ENCODE results near the gene HOXA2. TPM values are rescaled to one million over a fixed set of nuclear protein-coding genes. Genes with fewer than 3 reads are reported as not detected.
A peak's percentile ranks its signal among the peaks of the same experiment; 100 is the strongest.

Gene HOXA2
- total and polyA plus RNA-seq, 4 donors = 0.05 to 0.13 (median 0.08) TPM

DNA sequence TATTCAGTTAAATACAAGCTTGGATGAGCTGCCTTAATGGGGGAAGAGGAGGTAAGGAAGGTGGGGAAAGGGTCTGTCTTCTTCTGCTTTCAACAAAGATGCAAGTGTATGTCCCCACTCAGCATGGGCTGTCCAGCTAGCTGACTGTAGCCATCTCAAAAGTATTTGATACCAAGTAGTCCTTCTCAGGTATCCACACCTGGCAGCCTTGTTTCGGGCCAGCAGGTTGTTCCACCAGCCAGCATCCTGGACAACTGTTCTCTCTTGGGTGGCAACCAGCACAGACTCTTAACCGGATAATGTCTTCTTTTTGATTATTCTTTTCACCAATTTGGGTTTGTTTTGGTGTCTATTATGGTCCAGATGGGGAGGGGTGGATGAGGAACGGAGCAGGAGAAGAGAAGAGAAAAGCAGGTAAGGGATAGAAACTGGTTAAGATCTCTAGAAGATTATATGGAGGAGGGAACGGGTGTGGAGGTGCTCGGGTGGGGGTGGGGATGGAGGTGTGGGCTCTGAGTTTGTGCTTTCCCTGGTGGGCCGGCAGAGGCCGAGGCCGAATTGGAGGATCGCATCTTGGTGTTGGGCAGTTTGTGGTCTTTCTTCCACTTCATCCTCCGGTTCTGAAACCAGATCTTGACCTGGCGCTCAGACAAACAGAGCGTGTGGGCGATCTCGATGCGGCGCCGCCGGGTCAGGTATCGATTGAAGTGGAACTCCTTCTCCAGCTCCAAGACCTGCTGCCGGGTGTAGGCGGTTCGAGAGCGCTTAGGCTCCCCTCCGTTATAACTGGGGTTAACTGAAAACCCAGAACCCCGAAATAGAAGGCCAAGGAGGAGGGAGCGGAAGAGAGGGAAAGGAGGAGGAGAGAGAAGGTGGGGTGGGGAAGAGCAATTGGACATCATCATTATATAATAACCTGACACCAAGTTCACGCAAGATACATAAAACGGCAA is 26.6 kb upstream of the HOXA2 start:
- H3K9ac ChIP-seq (ENCODE audit: low read depth in 1 of 2, low read length in 2 of 2) = no peak overlapping the region
- WGBS = 34% methylated on average over 28 of the region's 28 CpGs
- H3K4me3 ChIP-seq (ENCODE audit: low read depth in 1 of 3, low read length in 3 of 3) = peak overlapping the region in 1 of 3 donors; percentile 57
- no peak for DNase-seq (ENCODE audit: low spot score)
- peaks cover 0 to 9% (median 1%) of the 10 kb centered on the region in 4 donors for H3K4me1 ChIP-seq (ENCODE audit: control insufficient read depth in 4 of 4, insufficient read depth in 4 of 4, low read length in 3 of 4)
- no peak for TF ChIP-seq RXRA (IDR thresholded peaks at IDR 0.05)
- TF ChIP-seq FOXA1 (IDR thresholded peaks at IDR 0.05) = no peak
- TF ChIP-seq MAX (IDR thresholded peaks at IDR 0.05) = no peak
- no peak for TF ChIP-seq HNF4G (IDR thresholded peaks at IDR 0.05)
- TF ChIP-seq YY1 (IDR thresholded peaks at IDR 0.05) = no peak
- TF ChIP-seq SP1 (IDR thresholded peaks at IDR 0.05) = no peak
- no peak for TF ChIP-seq RAD21 (IDR thresholded peaks at IDR 0.05)
- TF ChIP-seq JUND (IDR thresholded peaks at IDR 0.05) = no peak
- no peak for TF ChIP-seq NR2F2 (IDR thresholded peaks at IDR 0.05)
- no peak for TF ChIP-seq TAF1 (conservative IDR thresholded peaks at IDR 0.05)
- no peak for TF ChIP-seq FOXA2 (IDR thresholded peaks at IDR 0.05)
- no peak for TF ChIP-seq CTCF (IDR thresholded peaks at IDR 0.05; ENCODE audit: low read depth, low read length, missing input control)
- TF ChIP-seq REST (IDR thresholded peaks at IDR 0.05) = no peak
- no peak for TF ChIP-seq HNF4A (conservative IDR thresholded peaks at IDR 0.05)
- TF ChIP-seq, protein P1, sequence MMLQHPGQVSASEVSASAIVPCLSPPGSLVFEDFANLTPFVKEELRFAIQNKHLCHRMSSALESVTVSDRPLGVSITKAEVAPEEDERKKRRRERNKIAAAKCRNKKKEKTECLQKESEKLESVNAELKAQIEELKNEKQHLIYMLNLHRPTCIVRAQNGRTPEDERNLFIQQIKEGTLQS (IDR thresholded peaks at IDR 0.05) = no peak
- TF ChIP-seq, protein P2, sequence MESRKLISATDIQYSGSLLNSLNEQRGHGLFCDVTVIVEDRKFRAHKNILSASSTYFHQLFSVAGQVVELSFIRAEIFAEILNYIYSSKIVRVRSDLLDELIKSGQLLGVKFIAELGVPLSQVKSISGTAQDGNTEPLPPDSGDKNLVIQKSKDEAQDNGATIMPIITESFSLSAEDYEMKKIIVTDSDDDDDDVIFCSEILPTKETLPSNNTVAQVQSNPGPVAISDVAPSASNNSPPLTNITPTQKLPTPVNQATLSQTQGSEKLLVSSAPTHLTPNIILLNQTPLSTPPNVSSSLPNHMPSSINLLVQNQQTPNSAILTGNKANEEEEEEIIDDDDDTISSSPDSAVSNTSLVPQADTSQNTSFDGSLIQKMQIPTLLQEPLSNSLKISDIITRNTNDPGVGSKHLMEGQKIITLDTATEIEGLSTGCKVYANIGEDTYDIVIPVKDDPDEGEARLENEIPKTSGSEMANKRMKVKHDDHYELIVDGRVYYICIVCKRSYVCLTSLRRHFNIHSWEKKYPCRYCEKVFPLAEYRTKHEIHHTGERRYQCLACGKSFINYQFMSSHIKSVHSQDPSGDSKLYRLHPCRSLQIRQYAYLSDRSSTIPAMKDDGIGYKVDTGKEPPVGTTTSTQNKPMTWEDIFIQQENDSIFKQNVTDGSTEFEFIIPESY (IDR thresholded peaks at IDR 0.05) = no peak
- no peak for TF ChIP-seq EGR1 (IDR thresholded peaks at IDR 0.05; ENCODE audit: low read depth in 2 of 2)
- TF ChIP-seq GABPA (IDR thresholded peaks at IDR 0.05 in 1 of 2, conservative IDR thresholded peaks at IDR 0.05 in 1 of 2) = no peak
- H3K36me3 ChIP-seq (ENCODE audit: control insufficient read depth in 4 of 4, insufficient read depth in 3 of 4, low read depth in 1 of 4, low read length in 3 of 4) = no peaks in the 10 kb centered on the region
- peaks cover 0 to 3% (median under 1%) of the 10 kb centered on the region in 4 donors for H3K9me3 ChIP-seq (ENCODE audit: control insufficient read depth in 4 of 4, low read length in 3 of 4)
- peaks cover 0 to 28% (median 13%) of the 10 kb centered on the region in 4 donors for H3K27me3 ChIP-seq (ENCODE audit: control insufficient read depth in 4 of 4, insufficient read depth in 4 of 4, low read length in 3 of 4)
- peak overlapping the region in 1 of 2 donors; percentile 43 for H3K27ac ChIP-seq (ENCODE audit: low read depth in 1 of 2, low read length in 2 of 2)
